ENCODE results near the gene TENM4. TPM values are rescaled to one million over a fixed set of nuclear protein-coding genes. Genes with fewer than 3 reads are reported as not detected.

TENM4 gene
- total RNA-seq (ENCODE audit: low replicate concordance), result 12.6 and 22.5 TPM in 2 replicates

DNA sequence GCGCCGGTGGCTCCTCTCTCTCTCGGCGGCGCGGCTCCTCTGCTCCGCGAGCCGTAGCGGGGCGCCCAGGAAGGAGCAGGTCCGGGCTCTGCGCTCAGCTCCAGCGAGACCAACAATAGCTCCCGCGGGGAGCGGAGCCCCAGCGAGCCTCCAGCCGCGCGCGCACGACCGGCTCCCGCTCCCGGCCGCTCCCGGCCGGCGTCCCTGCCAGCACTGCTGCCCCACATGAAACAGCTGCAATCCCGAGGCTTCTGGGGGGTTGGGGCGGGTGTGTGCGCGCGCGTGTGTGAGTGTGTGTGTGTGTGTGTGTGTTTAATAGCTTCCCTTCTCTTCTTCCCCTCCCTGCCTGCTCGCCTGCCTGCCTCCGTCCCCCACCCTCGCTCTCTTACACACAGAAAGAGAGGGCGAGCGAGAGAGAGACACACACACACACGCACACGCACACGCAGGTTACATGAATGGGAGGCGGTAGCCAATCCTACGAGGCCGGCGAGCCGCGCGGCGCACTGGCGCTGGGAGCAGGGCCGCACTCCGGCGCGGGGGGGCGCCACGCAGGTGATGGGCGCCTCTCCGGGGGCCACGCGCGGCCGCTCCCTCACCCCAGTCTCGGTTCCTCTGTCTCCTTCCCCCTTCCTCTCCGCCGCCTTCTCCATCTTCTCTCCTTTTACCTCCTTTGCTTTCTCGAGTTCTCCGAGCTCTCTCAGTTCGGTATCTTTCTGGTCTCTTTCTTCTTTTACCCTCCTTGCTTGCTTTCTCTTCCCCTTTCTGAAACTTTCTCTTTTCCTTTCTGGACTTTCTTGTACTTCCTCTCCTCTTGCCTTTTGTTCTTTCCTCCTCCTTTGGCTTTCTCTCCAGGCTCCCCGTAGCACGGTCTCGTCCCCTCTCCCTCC lies at the start of gene TENM4:
Gene TENM4 (minus strand): TSS at position 460 of the 890 bp plus-strand sequence. CDS start 371,086 bp downstream, outside the sequence.

Measured in smooth muscle cell of the coronary artery (primary cell).